IPS DF 4.7 (cell line): Measurements from ENCODE around the gene SRL.
"Not testable (repeated sequence)": the region's sequence is repeated elsewhere in the genome, so short reads cannot be mapped to it uniquely, and the experiment has no call there.

Source experiments
- DNase-seq: peaks from one replicate; pipeline ENCODE4 v3.0.0-alpha.2; 2013; ENCODE audit warnings: low spot score; ENCODE audit errors: extremely low read depth

Gene SRL

DNA sequence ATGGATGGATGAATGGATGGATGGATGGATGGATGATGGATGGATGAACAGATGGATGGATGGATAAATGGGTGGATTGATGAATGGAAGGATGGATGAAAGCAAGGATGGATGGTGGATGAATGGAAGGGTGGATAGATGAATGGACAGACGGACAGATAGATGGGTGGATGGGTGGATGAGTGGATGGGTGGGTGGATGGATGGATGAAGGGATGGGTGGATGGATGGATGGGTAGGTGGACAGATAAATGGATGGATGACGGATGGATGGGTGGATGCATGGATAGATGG is 14.9 kb downstream of the SRL start:
- DNase-seq = no peak

- no peak for DNase-seq
Measured at GRCh38 chr16:4226251-4227039, 15.4 kb downstream of the SRL start.

GRCh38 chr16:4225075-4225474 is 16.8 kb downstream of the SRL start:
- DNase-seq = no peak

DNA sequence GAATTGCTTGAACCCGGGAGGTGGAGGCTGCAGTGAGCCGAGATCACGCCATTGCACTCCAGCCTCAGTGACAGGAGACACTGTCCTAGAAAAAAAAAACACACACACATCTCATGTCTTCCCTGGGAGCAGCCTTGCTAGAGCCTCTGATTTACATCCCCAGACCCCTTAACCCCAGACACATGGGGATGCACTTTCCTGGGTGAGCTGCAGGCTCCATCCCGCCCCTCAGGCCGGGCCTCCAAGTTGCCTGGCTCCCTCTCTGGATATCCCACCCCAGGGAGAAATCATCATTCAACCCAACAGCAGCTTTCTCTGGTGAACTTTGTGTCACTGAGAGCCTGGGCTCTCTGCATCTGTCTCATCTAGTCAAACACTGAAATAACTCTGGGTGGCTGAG is 21.5 kb downstream of the SRL start:
- DNase-seq = no peak

DNA sequence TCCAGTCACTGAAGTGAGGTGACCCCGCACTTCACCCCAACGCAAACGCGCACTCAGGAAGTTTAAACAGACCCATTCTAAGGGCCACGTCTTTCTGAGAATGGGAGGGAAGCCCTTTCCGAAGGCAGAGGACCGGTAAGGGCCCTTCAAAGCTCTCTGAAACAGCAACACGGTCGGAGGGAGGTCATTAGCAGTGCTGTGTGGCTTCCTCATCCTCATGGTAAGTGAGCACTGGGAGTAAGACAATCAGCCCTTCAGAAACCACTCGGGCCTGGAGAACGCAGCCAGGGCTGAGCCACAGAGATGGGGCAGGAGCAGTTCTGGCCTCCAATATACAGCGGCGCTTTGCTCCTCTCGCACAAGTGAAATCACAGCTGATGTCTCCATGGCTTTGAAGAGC is 23.7 kb downstream of the SRL start:
- DNase-seq = no peak

- DNase-seq = no peak
Measured at GRCh38 chr16:4217204-4218131, 24.4 kb downstream of the SRL start.

DNA sequence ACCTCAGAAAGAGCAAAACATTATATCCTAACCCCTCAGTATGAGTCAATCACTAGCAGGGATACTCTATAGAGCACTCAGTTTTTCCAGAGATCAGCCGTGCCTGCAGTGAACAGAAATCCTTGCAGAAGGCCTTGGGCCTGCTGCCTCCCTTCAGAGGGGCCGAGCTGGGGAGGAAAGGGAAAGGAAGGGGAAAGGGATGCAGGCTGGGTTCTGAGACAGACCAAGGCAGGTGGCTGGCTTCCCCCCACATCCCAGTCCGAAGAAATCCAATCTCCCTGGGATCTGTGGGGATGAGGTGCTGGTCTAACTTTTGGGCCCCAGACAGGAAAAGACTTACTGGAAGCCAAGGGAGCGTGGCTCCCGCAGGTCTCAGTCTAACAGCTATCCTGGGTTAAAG is 25.3 kb downstream of the SRL start:
- no peak for DNase-seq

DNA sequence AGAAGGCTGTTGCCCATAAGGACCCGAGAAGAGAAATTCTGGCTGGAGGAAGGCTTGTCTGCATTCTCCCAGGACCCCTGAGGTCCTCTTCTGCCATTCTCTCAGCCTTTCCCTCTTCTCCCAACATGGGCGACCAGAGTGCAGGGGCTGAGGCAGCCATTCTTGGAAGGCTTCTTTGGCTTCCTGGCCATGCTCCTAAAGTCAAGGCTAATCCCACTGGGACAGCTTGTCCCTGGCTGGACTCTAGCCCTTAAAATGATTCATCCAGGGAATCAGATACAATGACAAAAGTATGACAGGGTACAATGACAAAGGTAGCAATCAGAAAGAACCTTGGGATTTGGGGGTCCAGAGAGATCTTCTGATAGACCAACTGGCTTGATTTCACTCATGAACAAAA is 26.8 kb downstream of the SRL start:
- DNase-seq = no peak

GRCh38 chr16:4214215-4214621 is 27.7 kb downstream of the SRL start:
- DNase-seq = no peak

GRCh38 chr16:4213737-4214136 is 28.1 kb downstream of the SRL start:
- no peak for DNase-seq

GRCh38 chr16:4212934-4213296 is 29.0 kb downstream of the SRL start:
- DNase-seq = no peak

GRCh38 chr16:4212211-4212933 is 29.5 kb downstream of the SRL start:
- no peak for DNase-seq

GRCh38 chr16:4211445-4212210 is 30.3 kb downstream of the SRL start:
- DNase-seq = not testable (repeated sequence)

DNA sequence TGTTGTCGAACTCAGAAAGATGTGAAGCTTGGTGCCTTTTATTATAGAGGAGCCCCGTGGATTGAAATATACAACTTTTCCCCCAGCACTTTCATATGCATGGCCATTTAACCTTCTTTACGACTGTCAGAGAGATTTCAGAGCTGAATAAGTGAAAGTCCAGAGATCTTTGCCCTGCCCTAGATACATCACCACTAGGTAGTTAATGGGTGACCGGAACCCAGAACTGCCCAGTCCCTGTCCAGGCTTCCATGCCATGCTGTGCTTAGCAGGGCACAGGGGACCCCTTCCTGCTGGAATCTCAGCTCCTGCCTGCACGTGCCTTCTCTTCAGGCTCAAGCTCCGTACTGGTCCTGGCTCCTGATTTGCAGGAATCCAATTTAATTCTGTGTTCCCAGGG is 32.2 kb downstream of the SRL start:
- DNase-seq = no peak

DNA sequence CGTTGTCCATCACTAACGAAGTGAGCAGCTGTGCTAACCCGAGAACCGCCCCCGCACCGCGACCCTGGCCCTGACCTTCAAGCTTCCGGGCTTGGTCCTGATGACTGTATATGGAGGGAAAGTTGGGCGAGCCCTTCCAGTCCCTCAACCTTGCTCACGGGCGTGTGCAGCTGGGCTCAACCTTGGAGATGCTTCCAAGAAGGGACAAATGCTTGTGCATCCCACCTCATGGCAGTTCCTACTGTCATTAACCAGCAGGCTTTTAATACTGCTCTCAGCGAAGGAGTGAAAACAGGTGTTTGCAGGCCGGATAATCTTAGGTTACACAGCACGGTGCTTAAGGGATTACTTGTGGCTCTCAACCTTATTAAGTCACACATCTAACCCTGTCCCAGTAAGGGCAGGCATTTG is 33.5 kb downstream of the SRL start:
- DNase-seq = no peak

DNA sequence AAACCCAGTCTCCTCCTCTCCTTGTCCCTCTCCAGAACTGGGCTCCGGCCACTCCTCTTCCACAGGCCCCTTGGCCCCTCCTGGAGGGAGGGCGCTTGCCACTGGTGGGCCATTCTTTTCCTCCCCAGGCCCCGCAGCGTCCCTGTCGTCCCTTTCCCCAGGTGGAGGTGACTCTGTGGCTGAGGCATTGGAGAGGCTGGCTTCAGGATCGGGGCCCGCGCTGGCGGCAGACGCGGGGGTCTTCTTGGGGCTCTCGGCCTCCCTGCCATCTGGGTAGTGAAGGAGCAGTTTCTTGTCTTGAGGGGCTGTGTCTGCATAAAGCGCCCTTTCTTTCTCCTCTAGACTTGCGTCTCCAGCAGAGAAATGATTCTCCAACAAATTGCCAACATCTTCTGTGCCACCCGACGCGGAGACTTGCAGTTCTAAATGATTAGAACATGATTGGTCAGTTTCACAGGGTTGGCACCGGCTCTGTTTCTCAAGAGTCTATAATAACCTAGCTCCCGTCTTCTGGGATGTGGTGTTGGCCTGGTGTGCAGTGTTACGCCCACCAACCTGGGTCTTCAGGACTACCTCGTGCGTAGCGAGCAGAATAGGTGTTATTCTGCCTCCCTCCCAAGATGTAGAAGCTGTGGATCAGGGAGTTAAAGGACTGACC is 34.1 kb downstream of the SRL start:
- no peak for DNase-seq

- DNase-seq = no peak
Measured at GRCh38 chr16:4207229-4207628, 34.7 kb downstream of the SRL start.

DNA sequence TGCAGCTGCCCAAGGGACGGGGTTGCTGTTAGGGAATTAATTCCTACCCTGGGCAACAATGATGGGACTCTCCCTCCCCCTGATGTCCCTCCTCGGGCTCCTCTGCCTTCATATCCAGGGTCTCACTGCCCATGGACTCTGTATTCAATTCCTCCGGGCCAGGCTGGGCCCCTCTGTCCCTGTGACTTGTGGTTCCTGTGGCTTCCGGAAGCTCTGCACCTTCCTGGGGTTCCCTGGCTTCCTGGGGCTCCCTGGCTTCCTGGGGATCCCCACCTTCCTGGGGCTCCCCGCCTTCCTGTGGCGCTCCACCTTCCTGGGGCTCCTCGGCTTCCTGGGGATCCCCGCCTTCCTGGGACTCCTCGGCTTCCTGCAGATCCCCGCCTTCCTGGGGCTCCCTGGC is 35.2 kb downstream of the SRL start:
- DNase-seq = no peak

DNA sequence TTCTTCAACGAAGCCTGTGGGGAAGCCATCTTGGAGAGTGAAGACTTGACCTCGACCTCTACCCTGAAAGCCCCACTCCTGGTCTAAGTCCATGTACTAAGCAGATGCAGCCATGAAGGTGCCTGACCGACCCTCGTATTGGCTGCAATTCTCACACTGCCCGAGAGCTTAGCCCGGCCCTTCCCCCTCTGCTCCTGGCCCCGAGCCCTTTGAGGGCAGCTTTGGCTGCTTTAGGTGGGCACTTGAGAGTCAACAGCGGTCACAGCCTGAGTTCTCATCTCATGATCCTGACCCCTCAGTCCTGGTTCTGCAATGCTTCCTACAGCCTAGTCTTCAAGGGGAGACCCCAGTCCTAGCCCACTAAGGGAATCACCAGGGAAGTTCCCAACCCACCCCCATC is 35.9 kb downstream of the SRL start:
- no peak for DNase-seq

GRCh38 chr16:4204521-4204920 is 37.4 kb downstream of the SRL start:
- no peak for DNase-seq

DNA sequence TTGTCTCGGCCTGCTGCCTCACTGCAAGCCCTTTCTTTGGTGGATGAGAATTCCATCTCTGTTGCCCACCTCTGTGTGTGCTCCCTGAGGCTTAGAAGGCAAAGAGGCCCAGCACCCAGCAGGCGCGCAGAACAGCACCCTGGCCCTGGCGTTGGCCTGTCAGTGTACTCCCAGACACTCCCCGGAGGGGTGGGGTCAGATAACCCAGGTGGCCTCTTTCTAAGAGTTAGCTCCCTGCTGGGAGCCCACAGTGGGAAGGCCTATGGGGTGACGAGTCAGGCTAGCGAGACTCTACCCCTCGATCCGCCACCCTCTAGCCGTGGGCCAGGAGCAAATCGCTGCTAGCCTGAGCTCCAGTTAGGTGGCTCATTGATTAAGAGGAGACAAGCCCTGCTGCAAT is 38.1 kb downstream of the SRL start:
- no peak for DNase-seq
